IgD-negative memory B cell (primary cell): Measurements from ENCODE around the gene LTC4S. TPM values are rescaled to one million over a fixed set of nuclear protein-coding genes. Genes with fewer than 3 reads are reported as not detected.
A peak's percentile ranks its signal among the peaks of the same experiment; 100 is the strongest.
"Not testable (repeated sequence)": the region's sequence is repeated elsewhere in the genome, so short reads cannot be mapped to it uniquely, and the experiment has no call there.

ENCODE experiments used
- H3K27ac Mint-ChIP-seq, 3 donors: one replicate each; pipeline ENCODE4 v1.8.0; 2020 to 2022; ENCODE audit warnings: mild to moderate bottlenecking in 3 of 3, mixed read lengths in 3 of 3, moderate library complexity in 1 of 3
- H3K27me3 Mint-ChIP-seq: one replicate; pipeline ENCODE4 v1.8.0; 2021; ENCODE audit warnings: mixed read lengths
- H3K36me3 Mint-ChIP-seq: one replicate; pipeline ENCODE4 v1.8.0; 2020; ENCODE audit warnings: mild to moderate bottlenecking, mixed read lengths
- H3K4me1 Mint-ChIP-seq, 3 donors: one replicate each; pipeline ENCODE4 v1.8.0; 2020 to 2022; ENCODE audit warnings: mixed read lengths in 3 of 3, mild to moderate bottlenecking in 1 of 3
- H3K4me3 Mint-ChIP-seq, 4 donors: one replicate each; pipeline ENCODE4 v1.8.0; 2020 to 2022; ENCODE audit warnings: mild to moderate bottlenecking in 4 of 4, mixed read lengths in 4 of 4, moderate library complexity in 3 of 4
- H3K9me3 Mint-ChIP-seq, 3 donors: one replicate each; pipeline ENCODE4 v1.8.0; 2020 to 2021; ENCODE audit warnings: mixed read lengths in 3 of 3, mild to moderate bottlenecking in 1 of 3
- polyA plus RNA-seq: library from polyadenylated mRNA; unstranded; fragments of 300-500 nt; fragmentation: Illumina TruSeq; gene quantifications from one replicate; pipeline ENCODE4 v1.2.3, GENCODE V29; 2021

Gene LTC4S
- 0.80 TPM for polyA plus RNA-seq

- no peaks in the 10 kb centered on the region for H3K27me3 Mint-ChIP-seq
- H3K36me3 Mint-ChIP-seq: no peaks in the 10 kb centered on the region
- peaks cover 5 to 20% (median 15%) of the 10 kb centered on the region in 3 donors for H3K4me1 Mint-ChIP-seq
- H3K9me3 Mint-ChIP-seq: no peaks in the 10 kb centered on the region
- H3K27ac Mint-ChIP-seq: peak within 1 kb of the TSS in 2 of 3 donors; percentile 39 to 88
- peak within 1 kb of the TSS; percentile 72 to 84 (median 79) for H3K4me3 Mint-ChIP-seq
Observed at GRCh38 chr5:179793468-179794139, at the start of gene LTC4S. TSS of gene LTC4S (plus strand) at chr5:179793986. CDS start at chr5:179794081, 95 bp downstream.

- H3K27me3 Mint-ChIP-seq: not testable (repeated sequence)
Observed at GRCh38 chr5:179744106-179744505, 49.7 kb upstream of the LTC4S start.

GRCh38 chr5:179746872-179747271, 46.9 kb upstream of the LTC4S start:
- H3K4me3 Mint-ChIP-seq: peak overlapping the region in 1 of 4 donors; percentile 75
- peaks cover 3% of the 10 kb centered on the region for H3K36me3 Mint-ChIP-seq
- no peaks in the 10 kb centered on the region for H3K9me3 Mint-ChIP-seq
- peaks cover 10 to 15% (median 15%) of the 10 kb centered on the region in 3 donors for H3K4me1 Mint-ChIP-seq
- H3K27me3 Mint-ChIP-seq: no peaks in the 10 kb centered on the region
- no peak overlapping the region for H3K27ac Mint-ChIP-seq

More at GRCh38 chr5:179744106-179744505, 49.7 kb upstream of the LTC4S start:
- H3K4me1 Mint-ChIP-seq: peaks cover 18 to 29% (median 25%) of the 10 kb centered on the region in 3 donors
- not testable (repeated sequence) for H3K9me3 Mint-ChIP-seq, H3K4me3 Mint-ChIP-seq, H3K27ac Mint-ChIP-seq, H3K36me3 Mint-ChIP-seq

GRCh38 chr5:179747811-179748210, 46.0 kb upstream of the LTC4S start:
- Mint-ChIP-seq H3K27me3 (no peaks in the 10 kb centered on the region), H3K4me1 (peaks cover 10 to 15% (median 14%) of the 10 kb centered on the region in 3 donors), H3K4me3 (no peak overlapping the region), H3K36me3 (peaks cover 3% of the 10 kb centered on the region), H3K27ac (peak overlapping the region in 1 of 3 donors; percentile 7), H3K9me3 (no peaks in the 10 kb centered on the region)

GRCh38 chr5:179749857-179750508, 43.8 kb upstream of the LTC4S start:
- Mint-ChIP-seq H3K4me1 (peaks cover 16 to 28% (median 23%) of the 10 kb centered on the region in 3 donors), H3K4me3 (no peak overlapping the region), H3K27me3 (no peaks in the 10 kb centered on the region)

GRCh38 chr5:179753971-179754370, 39.8 kb upstream of the LTC4S start:
- Mint-ChIP-seq H3K9me3 (no peaks in the 10 kb centered on the region), H3K4me1 (peaks cover 9 to 30% (median 20%) of the 10 kb centered on the region in 3 donors), H3K4me3 (no peak overlapping the region), H3K27ac (peak overlapping the region in 1 of 3 donors; percentile 57), H3K27me3 (no peaks in the 10 kb centered on the region), H3K36me3 (peaks cover 1% of the 10 kb centered on the region)

More at GRCh38 chr5:179749857-179750508, 43.8 kb upstream of the LTC4S start:
- peaks cover 5% of the 10 kb centered on the region for H3K36me3 Mint-ChIP-seq
- no peak overlapping the region for H3K27ac Mint-ChIP-seq
- H3K9me3 Mint-ChIP-seq: no peaks in the 10 kb centered on the region

- Mint-ChIP-seq H3K27ac (peak overlapping the region; percentile 30 to 77 (median 57)), H3K4me3 (no peak overlapping the region), H3K9me3 (no peaks in the 10 kb centered on the region), H3K36me3 (peaks cover 1% of the 10 kb centered on the region), H3K27me3 (no peaks in the 10 kb centered on the region), H3K4me1 (peaks cover 14 to 38% (median 30%) of the 10 kb centered on the region in 3 donors)
Observed at GRCh38 chr5:179755022-179755421, 38.8 kb upstream of the LTC4S start.

GRCh38 chr5:179758955-179759354, 34.8 kb upstream of the LTC4S start:
- no peaks in the 10 kb centered on the region for H3K27me3 Mint-ChIP-seq
- H3K27ac Mint-ChIP-seq: peak overlapping the region in 1 of 3 donors; percentile 2
- no peaks in the 10 kb centered on the region for H3K9me3 Mint-ChIP-seq
- H3K36me3 Mint-ChIP-seq: no peaks in the 10 kb centered on the region
- peaks cover 28 to 53% (median 52%) of the 10 kb centered on the region in 3 donors for H3K4me1 Mint-ChIP-seq
- H3K4me3 Mint-ChIP-seq: no peak overlapping the region

GRCh38 chr5:179759581-179760551, 33.9 kb upstream of the LTC4S start:
- H3K4me1 Mint-ChIP-seq: peaks cover 28 to 48% (median 47%) of the 10 kb centered on the region in 3 donors
- H3K27me3 Mint-ChIP-seq: no peaks in the 10 kb centered on the region
- peak overlapping the region in 2 of 3 donors; percentile 55 to 90 for H3K27ac Mint-ChIP-seq
- no peaks in the 10 kb centered on the region for H3K36me3 Mint-ChIP-seq
- H3K4me3 Mint-ChIP-seq: peak overlapping the region in 1 of 4 donors; percentile 24
- H3K9me3 Mint-ChIP-seq: no peaks in the 10 kb centered on the region

- peak overlapping the region in 2 of 4 donors; percentile 10 to 28 for H3K4me3 Mint-ChIP-seq
- H3K9me3 Mint-ChIP-seq: no peaks in the 10 kb centered on the region
- peaks cover 1% of the 10 kb centered on the region for H3K36me3 Mint-ChIP-seq
- H3K27me3 Mint-ChIP-seq: no peaks in the 10 kb centered on the region
- peaks cover 25 to 37% (median 35%) of the 10 kb centered on the region in 3 donors for H3K4me1 Mint-ChIP-seq
- H3K27ac Mint-ChIP-seq: peak overlapping the region; percentile 20 to 74 (median 54)
Observed at GRCh38 chr5:179762079-179762780, 31.6 kb upstream of the LTC4S start.

GRCh38 chr5:179762781-179763176, 31.0 kb upstream of the LTC4S start:
- peaks cover 25 to 38% (median 35%) of the 10 kb centered on the region in 3 donors for H3K4me1 Mint-ChIP-seq
- peak overlapping the region; percentile 54 to 86 (median 74) for H3K27ac Mint-ChIP-seq
- H3K27me3 Mint-ChIP-seq: no peaks in the 10 kb centered on the region
- peaks cover 1% of the 10 kb centered on the region for H3K36me3 Mint-ChIP-seq
- no peak overlapping the region for H3K4me3 Mint-ChIP-seq
- H3K9me3 Mint-ChIP-seq: no peaks in the 10 kb centered on the region

- Mint-ChIP-seq H3K4me3 (no peak overlapping the region), H3K4me1 (peaks cover 25 to 39% (median 35%) of the 10 kb centered on the region in 3 donors), H3K27ac (peak overlapping the region in 2 of 3 donors; percentile 54 to 86), H3K9me3 (no peaks in the 10 kb centered on the region), H3K36me3 (peaks cover 1% of the 10 kb centered on the region), H3K27me3 (no peaks in the 10 kb centered on the region)
Observed at GRCh38 chr5:179763215-179763945, 30.4 kb upstream of the LTC4S start.

- Mint-ChIP-seq H3K36me3 (peaks cover 1% of the 10 kb centered on the region), H3K9me3 (no peaks in the 10 kb centered on the region), H3K4me1 (peaks cover 25 to 37% (median 35%) of the 10 kb centered on the region in 3 donors), H3K4me3 (no peak overlapping the region), H3K27me3 (no peaks in the 10 kb centered on the region), H3K27ac (peak overlapping the region in 1 of 3 donors; percentile 86)
Observed at GRCh38 chr5:179764056-179764455, 29.7 kb upstream of the LTC4S start.
